ENCODE measurements around the gene RPTOR.
"Not testable (repeated sequence)": the region's sequence is repeated elsewhere in the genome, so short reads cannot be mapped to it uniquely, and the experiment has no call there.

The RPTOR gene

DNA sequence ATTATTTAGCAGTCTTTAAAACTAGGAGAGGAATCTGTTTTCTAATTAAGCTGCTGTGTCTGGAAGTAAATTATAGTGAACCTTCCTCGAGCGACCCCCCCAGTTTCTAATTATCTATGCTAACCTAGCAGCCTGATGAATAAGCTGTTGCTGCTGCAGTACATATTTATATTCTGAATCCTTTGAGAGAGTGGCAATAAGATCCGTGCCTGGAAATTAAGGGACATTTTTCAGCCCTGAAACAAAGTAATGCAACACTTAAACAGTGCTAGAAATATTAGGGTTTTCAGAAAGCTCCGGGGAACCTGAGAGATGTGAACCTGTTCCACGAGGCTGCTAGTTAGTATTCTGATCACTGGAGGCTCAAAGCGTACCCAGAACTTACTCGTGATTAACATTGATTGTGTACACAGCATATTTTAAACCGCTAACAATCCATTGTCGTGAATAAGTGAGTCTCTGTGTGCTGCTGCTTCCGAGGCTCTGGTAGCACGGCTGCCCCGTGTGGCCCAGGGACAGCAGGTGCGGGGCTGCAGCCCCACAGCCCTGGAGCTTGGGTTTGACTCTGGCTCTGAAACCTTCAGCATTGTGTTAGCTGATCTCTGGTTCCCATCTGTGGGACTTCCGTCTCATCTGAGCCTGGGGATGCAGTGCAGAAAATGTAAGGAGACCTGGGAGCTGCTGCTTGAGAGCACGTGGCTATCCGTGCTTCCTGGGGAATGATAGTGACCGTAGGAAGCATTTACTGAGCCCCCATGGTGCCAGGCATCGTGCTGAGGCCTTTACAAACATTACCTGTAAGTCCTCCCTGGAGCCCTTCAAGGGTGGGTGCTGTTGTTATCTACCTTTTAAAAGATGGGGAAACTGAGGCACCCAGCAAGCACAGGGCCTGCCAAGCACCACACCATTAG, 256.1 kb downstream of the RPTOR start:
- no peak for DNase-seq (ENCODE audit: low spot score in 2 of 2)
- Mint-ChIP-seq H3K36me3 (peaks cover 6% of the 10 kb centered on the region), H3K9me3 (no peaks in the 10 kb centered on the region), H3K27ac (no peak overlapping the region), H3K4me3 (no peak overlapping the region), H3K4me1 (peaks cover 10% of the 10 kb centered on the region)
- ATAC-seq: no peak

DNA sequence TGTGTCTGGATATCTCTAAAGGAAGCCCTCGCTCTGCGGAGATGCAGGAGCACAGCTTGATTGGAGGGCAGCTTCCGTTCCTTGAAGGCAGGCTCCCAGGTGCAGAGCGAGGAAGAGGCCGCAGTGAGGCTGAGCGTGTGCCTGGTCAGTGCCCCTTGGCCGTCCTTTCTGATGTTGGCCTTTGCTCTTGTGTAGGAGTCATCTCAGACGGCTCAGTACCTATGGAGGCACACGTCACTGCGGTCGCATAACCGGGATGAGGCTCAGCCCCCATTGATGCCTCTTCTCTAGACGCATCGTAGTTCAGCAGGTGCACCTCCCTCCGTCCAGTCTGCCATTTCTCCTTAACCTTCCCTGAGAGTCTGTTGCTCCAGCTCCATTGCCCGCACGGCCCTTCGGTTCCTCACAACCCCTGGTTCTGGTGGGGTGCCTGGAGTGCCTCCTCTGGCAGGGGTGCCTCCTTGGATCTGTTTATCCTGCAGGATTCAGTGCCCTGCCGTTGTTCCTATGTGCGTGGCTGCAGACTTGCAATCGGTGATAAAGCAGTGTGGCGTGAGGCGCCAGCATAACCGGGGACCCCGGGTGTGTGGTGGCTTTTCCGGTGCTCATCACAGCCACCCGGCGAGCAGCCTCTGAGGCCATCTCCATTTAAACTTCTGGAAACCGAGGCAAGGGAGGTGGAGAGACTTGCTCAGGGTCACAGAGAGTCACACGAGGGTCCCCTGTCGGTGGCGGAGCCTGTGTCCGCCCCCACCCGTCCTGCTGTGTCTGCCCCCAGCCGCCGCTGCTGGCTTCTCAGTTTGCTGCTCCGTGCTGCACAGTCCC, 258.2 kb downstream of the RPTOR start:
- Mint-ChIP-seq H3K36me3 (peaks cover 3% of the 10 kb centered on the region), H3K4me3 (no peak overlapping the region), H3K27ac (no peak overlapping the region), H3K9me3 (peaks cover 14% of the 10 kb centered on the region), H3K4me1 (no peaks in the 10 kb centered on the region)
- no peak for DNase-seq (ENCODE audit: low spot score in 2 of 2)
- ATAC-seq: no peak

DNA sequence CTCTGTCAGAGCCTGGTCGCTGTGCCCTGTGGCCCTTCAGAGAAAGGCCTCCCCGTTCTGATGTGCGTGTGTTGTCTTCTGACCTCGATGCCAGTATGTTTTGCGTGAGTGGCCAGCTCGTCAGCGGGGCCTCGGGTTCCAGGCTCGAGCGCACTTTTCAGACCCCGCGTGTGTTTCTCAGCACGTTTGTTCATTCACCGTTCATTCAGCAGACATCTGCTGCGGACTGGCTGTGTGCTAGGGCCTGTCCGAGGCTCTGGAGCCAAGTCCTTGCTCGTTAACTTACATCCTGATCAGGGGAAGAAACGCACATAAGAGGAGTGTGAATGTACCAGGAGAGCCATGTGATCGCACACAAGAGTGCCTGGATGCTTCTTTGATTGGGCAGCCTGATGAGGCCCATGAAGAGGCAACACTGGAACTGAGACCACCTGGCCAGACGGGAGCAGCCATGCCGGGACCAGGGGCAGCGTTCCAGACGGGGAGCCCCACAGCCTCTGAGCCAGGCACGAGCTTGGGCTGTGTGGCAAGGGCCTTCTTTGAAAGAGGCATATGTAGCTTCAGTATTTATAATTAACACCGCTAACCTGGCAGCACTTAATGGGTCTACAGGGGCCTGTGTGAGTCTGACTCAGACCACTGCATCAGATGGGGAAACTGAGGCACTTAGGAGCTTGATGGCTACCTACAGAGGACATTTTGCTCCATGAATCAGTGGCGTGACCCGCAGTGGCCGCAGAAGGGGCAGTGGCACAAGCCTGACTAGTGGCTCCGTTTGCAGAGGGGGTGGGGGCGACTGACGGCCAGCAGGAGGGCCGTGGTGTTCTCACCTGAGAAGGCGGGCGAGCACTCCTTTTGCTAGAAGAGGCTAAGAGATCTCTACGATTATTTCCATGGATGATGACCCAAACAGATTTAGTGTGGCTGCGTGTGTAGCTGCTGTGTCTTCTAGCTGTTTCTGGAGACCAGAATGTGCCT, 259.1 kb downstream of the RPTOR start:
- no peak for ATAC-seq
- H3K36me3 Mint-ChIP-seq: no peaks in the 10 kb centered on the region
- H3K27ac Mint-ChIP-seq: peak overlapping the region; percentile 45
- H3K4me1 Mint-ChIP-seq: no peaks in the 10 kb centered on the region
- H3K4me3 Mint-ChIP-seq: no peak overlapping the region
- H3K9me3 Mint-ChIP-seq: peaks cover 14% of the 10 kb centered on the region
- no peak for DNase-seq (ENCODE audit: low spot score in 2 of 2)

- Mint-ChIP-seq H3K4me3 (no peak overlapping the region), H3K36me3 (no peaks in the 10 kb centered on the region), H3K4me1 (no peaks in the 10 kb centered on the region), H3K27ac (peak overlapping the region; percentile 45), H3K9me3 (peaks cover 14% of the 10 kb centered on the region)
- no peak for ATAC-seq
- DNase-seq (ENCODE audit: low spot score in 2 of 2): no peak
Measured at GRCh38 chr17:80804466-80804865, 259.8 kb downstream of the RPTOR start.

DNA sequence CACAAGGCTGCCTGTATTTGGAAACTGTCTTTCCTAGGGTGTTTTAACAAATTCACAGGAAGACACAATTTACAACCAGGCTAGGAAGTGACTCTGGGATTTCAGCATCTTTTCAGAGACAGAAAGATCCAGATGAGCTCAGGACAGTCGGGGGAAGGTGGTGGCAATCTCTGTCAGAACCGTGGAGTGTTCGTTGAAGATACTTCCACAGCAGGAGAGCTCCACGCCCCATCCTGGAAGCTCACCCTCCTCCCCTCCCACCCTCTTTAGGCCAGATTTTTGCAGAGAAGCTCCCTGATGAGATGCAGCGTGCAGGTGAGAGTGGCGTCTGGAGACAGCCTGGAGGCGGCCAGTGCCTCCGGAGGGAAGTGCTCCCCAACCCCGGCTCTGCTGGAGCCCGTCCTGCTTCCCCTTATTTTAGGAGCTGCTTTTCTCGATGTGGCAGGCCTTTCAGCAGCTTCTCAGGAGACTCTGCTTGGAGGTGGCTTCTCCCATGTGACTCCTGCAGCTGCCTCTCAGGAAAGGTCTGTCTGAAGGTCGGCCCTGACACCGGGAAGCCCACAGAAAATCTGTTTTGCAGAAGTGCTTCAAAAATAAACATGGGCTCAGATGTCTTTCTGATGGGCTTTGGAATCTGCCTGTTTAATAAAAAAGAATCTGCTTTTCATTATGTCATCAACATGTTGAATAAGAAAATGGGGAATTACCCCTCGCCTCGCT, 260.6 kb downstream of the RPTOR start:
- Mint-ChIP-seq H3K4me1 (no peaks in the 10 kb centered on the region), H3K9me3 (peaks cover 14% of the 10 kb centered on the region), H3K4me3 (no peak overlapping the region), H3K36me3 (no peaks in the 10 kb centered on the region), H3K27ac (peak overlapping the region; percentile 45)
- DNase-seq (ENCODE audit: low spot score in 2 of 2): no peak
- no peak for ATAC-seq

DNA sequence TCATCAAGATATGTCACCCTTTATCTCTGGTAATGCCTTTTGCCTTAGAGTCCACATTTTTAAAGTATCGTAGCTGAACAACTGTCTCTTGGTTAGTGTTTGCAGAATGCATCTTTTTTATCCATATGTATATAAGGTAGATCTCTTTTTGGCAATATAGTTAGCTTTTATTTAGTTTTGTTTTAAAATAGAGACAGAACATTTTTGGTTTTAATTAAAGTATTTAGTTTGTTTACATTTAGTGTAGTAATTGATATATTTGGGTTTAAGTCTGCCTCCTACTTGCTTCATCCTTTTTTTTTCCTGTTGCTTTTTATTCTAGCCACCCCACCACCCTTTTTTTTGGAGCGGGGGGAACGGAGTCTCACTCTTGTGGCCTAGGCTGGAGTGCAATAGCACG, 262.4 kb downstream of the RPTOR start:
- DNase-seq (ENCODE audit: low spot score in 2 of 2) (no peak), ATAC-seq (no peak)
- Mint-ChIP-seq H3K4me3 (no peak overlapping the region), H3K4me1 (peaks cover 8% of the 10 kb centered on the region), H3K9me3 (peaks cover 14% of the 10 kb centered on the region), H3K36me3 (peaks cover 3% of the 10 kb centered on the region), H3K27ac (no peak overlapping the region)

- Mint-ChIP-seq H3K9me3 (peaks cover 14% of the 10 kb centered on the region), H3K27ac (no peak overlapping the region), H3K36me3 (peaks cover 11% of the 10 kb centered on the region), H3K4me3 (no peak overlapping the region), H3K4me1 (peaks cover 17% of the 10 kb centered on the region)
- no peak for DNase-seq (ENCODE audit: low spot score in 2 of 2)
- no peak for ATAC-seq
Measured at GRCh38 chr17:80807882-80808281, 263.2 kb downstream of the RPTOR start.

- no peak for DNase-seq (ENCODE audit: low spot score in 2 of 2)
Measured at GRCh38 chr17:80811181-80812105, 266.8 kb downstream of the RPTOR start.

GRCh38 chr17:80812362-80813088, 267.9 kb downstream of the RPTOR start:
- Mint-ChIP-seq H3K36me3 (peaks cover 16% of the 10 kb centered on the region), H3K9me3 (peaks cover 2% of the 10 kb centered on the region), H3K4me3 (no peak overlapping the region), H3K27ac (peak overlapping the region; percentile 96), H3K4me1 (peaks cover 41% of the 10 kb centered on the region)
- DNase-seq (ENCODE audit: low spot score in 2 of 2): no peak
- no peak for ATAC-seq

More at GRCh38 chr17:80811181-80812105, 266.8 kb downstream of the RPTOR start:
- H3K9me3 Mint-ChIP-seq: peaks cover 12% of the 10 kb centered on the region
- H3K4me1 Mint-ChIP-seq: peaks cover 30% of the 10 kb centered on the region
- H3K4me3 Mint-ChIP-seq: peak overlapping the region; percentile 21
- no peak for ATAC-seq
- H3K36me3 Mint-ChIP-seq: peaks cover 16% of the 10 kb centered on the region
- H3K27ac Mint-ChIP-seq: peak overlapping the region; percentile 96

DNA sequence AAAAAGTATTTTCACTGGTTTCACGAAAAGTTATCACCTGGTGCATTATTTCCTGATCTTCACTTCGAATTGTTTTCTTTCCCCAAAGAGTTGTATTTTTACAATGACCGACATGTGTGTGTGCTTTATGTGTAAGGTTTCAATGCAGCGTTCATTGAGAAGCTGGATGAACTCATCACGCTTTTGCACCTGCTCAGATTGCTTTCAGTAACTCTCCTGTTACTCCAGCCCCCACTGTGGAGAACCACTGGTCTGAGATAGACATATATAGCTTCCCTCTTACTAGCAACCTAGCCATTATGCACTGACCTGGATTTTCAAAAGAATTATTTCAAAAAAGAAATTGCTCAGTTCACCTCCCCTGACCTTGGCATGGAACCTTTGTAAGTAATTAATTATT, 268.7 kb downstream of the RPTOR start:
- Mint-ChIP-seq H3K4me3 (no peak overlapping the region), H3K36me3 (peaks cover 16% of the 10 kb centered on the region), H3K27ac (no peak overlapping the region), H3K9me3 (no peaks in the 10 kb centered on the region), H3K4me1 (peaks cover 46% of the 10 kb centered on the region)
- ATAC-seq (no peak), DNase-seq (ENCODE audit: low spot score in 2 of 2) (no peak)

GRCh38 chr17:80814491-80814890, 269.9 kb downstream of the RPTOR start:
- Mint-ChIP-seq H3K4me1 (peaks cover 53% of the 10 kb centered on the region), H3K27ac (peak overlapping the region; percentile 23), H3K36me3 (peaks cover 16% of the 10 kb centered on the region), H3K9me3 (no peaks in the 10 kb centered on the region), H3K4me3 (no peak overlapping the region)
- no peak for DNase-seq (ENCODE audit: low spot score in 2 of 2)
- no peak for ATAC-seq

GRCh38 chr17:80815151-80815681, 270.6 kb downstream of the RPTOR start:
- Mint-ChIP-seq H3K4me3 (no peak overlapping the region), H3K4me1 (peaks cover 60% of the 10 kb centered on the region), H3K27ac (peak overlapping the region; percentile 23), H3K36me3 (peaks cover 16% of the 10 kb centered on the region), H3K9me3 (no peaks in the 10 kb centered on the region)
- DNase-seq (ENCODE audit: low spot score in 2 of 2): no peak
- no peak for ATAC-seq

DNA sequence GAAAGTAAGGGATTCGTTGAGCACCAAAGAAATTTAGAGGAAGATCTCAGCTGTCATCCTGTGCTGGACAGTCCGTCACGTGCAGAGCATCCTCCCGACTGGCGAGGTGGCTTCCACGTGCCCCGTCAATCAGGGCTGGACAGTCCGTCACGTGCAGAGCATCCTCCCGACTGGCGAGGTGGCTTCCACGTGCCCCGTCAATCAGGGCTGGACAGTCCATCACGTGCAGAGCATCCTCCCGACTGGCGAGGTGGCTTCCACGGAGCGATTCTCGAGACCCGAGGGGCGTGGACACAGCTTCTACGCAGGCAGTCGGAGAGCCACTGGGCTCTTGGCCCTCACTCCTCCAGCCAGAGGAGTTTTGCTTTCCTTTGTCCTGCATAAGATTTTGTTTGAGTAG, 271.1 kb downstream of the RPTOR start:
- ATAC-seq; H3K9me3 Mint-ChIP-seq; H3K4me3 Mint-ChIP-seq; DNase-seq (ENCODE audit: low spot score in 2 of 2): not testable (repeated sequence)
- Mint-ChIP-seq H3K27ac (peak overlapping the region; percentile 88), H3K36me3 (peaks cover 16% of the 10 kb centered on the region), H3K4me1 (peaks cover 60% of the 10 kb centered on the region)

All from stimulated activated effector memory CD8-positive, alpha-beta T cell treated with anti-CD3 and anti-CD28 coated beads, Interleukin-12 subunit alpha, Interleukin-12 subunit beta, amount 100 ng/mL, for 72 hours (primary cell).